HG02884 (cell line): ENCODE data around the gene IL1A.

Experiments
- ATAC-seq: cut with Tn5 transposase; IDR thresholded peaks from one replicate; pipeline ENCODE4 v1.9.1; 2021; ENCODE audit warnings: mild to moderate bottlenecking, moderate library complexity; ENCODE audit not compliant: unreplicated experiment

Gene IL1A

DNA sequence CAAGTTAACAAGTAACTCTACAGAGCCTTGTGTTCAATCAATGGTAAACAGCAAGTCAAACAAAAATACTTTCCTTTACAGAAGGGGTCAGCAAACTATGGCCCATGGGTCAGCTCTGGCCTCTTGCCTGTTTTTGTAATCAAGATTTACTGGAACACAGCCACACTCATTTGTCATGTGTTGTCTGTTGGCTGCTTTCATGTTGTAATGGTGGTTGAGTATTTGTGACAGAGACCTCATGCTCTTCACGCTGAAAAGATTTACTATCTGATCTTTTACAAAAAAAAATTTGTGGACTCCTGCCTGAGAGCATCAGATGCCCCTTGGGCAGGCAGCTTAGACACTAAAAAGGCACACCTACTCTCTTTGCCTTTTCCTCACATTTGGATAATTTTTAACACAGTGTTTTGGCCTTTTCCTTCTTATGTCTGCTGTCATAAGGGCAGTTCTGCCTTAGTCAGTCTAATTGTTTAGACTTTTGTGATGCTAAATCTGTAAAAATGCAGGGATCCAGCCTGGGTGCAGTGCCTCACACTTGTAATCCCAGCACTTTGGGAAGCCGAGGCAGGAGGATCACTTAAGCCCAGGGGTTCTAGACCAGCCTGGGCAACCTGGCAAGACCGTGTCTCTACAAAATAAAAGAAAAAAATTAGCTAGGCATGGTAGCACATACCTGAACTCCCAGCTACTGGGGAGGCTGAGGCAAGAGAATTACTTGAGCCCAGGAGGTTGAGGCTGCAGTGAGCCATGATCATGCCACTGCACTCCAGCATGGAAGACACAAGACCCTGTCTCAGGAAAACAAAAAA is 34.0 kb upstream of the IL1A start:
- ATAC-seq: no peak

DNA sequence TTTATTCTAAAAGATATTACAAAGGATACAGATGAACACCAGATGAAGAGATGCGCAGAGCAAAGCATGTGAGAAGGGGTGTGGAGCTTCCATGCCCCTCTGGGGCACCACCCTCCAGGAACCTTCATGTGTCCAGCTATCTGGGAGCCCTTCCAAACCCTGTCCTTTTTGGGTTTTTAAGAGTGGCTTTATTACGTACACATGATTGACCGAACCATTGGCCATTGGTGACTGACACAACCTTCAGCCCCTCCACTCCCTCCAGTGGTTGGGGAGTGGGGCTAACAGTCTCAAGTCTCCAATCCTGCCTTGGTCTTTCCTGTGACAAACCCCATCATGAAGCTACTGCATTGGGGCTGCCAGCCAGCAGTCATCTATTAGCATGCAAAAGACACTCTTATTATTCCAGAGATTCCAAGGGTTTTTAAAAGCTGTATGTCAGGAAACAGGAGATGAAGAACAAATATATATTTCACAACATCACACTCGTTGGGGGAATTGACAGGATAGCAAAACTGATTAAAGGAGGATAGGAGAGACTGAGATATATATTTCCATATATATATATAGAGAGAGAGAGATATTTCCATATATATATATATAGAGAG is 32.9 kb upstream of the IL1A start:
- ATAC-seq: no peak

DNA sequence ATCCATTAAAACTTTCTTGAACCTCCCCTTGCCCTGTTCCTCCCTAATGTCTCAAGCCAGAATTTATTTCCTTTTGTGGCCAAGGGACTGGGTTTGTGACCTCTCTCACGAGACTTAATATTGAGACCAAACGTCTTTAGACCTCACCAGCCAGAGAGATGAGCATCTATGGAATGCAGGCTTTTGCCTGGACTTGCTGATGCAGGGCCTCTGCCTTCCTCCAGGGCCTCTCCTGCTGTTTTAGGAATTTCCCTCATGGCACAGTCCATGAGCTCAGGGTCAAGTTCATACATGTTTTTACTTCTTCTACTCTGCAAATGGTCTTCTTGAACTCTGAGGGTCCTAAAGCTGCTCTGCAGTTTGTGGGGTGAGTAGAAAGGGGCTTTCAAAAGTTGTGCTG is 30.0 kb upstream of the IL1A start:
- no peak for ATAC-seq

DNA sequence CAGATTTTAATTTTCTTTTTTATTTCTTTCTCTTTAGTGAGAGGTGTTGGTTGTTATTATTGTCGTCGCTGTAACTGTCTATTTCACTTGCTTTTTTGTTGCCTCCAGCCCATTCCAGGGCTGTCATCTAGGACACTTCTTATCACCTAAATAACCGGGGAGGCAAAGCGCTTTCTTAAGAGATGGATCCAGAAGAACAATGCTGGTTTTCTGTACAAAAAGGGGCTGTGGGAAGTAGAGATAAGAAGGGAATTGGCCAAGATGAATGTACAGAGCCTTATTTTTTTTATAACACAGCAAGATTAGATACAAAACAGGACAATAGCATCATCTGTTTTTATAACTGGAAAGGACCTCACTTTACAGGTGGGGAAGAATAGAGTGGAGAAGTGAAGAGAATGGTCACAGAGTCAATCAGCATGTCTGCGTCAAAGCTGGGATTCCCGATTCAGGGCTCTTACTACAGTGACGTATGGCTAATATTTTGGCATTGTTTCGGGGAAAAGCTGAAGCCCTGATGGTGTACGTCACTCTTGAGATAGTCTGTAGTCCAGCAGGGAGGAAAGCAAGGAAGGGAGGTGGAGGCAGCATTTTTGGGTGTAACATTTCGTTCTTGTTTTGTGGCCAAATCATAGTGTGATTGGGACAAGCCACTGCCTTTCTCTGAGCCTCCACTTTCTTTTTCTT is 29.1 kb upstream of the IL1A start:
- no peak for ATAC-seq

DNA sequence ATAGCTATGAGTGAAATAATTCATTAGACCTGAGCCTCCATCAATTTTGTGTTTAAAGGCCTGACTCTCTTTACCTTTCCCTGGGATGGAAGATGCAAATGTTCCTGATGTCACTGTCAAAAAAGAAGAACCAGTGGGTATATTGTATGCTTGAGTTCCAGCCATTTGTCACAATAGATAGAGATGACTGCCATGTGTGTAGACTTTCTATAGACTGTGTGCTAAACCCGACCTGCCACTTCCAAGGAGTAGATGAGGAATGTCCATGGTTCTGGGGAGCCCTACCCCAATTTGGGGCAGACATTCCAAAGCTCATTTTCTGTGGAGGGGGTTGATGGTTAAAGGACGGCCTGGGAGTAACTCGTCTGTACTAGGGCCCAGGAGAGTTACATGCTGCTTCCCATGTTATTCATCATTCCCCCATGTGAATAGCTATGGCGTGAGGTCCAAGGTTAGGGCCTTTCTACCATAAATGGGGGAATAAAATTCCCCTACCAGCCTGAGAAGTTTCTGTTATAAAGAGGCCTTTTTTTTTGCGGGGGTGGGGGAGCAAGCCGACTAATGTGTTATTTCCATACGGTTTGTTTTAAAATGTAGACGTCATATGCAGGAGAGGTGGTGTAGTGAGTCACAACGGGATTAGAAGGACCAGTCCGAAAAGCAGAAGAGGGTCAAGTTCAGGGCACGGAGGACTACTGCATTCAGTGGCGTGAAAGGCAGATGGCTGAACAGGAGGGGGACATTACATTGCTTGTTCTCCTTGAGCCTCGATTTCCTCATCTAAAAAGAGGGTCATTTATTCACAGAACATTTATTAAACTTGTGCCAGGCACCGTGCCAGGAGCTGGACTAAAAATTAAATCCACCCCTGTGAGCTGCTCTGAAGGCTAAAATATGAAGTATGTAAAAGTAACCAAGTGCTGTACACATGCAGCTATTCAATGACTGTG is 28.3 kb upstream of the IL1A start:
- ATAC-seq: no peak

DNA sequence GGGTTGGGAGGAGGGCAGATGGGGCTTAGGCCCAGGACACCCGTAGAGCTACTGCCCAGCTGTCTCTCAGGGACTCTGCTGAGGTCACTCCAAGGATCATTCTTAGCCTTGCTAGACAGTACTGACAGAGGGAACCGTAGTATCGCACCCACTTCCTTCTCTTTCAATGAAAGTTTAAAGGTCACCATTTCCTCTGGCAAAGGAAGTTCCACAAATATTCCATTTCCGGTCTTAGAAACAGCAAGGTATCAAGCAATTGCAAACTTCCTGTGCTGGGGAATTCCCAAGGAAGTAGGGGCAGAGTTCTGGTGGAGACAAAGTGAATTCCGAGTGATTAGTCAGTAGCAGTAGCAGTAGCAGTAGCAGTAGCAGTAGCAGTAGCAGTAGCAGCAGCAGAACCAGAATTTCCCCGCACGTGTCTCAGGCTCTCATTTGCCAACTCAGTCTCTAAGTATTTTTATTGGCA is 27.6 kb upstream of the IL1A start:
- no peak for ATAC-seq

DNA sequence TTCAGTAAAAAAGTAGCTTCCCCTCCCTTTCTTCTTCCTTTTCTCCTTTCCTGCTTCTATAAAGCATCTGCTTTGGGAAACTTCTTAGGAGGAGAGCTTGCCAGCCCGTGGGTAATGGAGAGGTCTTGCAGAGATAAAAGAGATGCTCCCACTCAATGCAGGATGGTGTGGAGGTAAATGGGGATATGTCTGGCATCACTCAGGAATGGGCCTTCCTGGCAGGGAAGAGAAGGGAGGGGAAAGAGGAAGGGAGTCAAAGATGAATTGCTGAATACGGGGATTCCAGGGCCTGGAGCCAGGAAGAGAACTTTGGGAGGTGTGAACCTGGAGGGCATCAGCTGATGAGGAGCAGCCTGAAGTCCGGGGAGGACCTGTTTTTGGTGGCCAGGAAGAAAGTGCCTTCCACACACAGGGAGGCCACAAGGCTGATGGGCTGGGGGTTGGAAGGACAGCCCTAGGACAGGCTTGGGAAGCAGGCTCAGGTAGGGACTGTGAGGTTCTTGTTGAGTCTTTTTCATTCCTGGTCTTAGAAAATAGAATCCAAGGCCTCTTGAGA is 27.1 kb upstream of the IL1A start:
- no peak for ATAC-seq

DNA sequence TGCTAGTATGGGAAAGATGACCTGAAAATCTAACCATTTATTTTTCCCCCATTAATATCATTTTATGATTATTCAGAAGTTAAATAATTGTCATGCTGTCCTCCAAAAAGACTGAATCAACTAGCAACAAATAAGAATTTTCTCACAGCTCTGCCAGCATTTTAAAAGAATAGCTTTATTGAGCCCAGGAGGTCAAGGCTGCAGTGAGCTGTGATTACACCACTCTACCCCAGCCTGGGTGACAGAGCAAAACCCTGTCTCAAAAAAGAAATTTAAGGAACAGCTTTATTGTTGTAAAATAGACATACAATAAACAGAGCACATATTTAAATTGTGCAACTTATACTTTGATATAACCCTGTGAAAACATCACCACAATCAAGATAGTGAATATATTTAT is 24.8 kb upstream of the IL1A start:
- ATAC-seq: no peak

DNA sequence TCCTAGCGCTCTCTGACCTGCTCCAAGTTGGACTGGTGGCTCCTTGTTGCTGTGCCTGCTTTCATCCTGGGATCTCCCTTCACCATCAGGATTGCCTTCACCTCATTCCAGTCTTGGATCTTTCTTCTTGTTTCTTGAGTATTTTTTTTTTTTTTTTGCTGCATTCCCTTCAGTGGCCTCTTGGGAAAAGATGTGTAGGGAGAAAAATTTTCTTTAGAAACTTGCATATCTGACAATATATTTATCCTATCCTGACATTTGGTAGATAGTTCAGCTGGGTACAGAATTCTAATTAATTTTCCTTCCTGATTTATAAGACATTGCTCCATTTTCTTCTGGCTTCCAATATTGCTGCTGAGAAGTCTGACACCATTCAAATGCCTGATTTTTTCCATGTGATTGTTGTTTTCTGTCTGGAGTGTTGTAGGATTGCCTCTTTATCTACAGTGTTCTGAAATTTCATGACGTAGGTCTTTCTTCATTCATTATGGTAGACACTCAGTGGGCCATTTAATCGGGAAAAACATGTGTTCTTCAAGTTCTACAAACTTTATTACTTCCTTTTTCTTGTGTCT is 23.0 kb upstream of the IL1A start:
- no peak for ATAC-seq

DNA sequence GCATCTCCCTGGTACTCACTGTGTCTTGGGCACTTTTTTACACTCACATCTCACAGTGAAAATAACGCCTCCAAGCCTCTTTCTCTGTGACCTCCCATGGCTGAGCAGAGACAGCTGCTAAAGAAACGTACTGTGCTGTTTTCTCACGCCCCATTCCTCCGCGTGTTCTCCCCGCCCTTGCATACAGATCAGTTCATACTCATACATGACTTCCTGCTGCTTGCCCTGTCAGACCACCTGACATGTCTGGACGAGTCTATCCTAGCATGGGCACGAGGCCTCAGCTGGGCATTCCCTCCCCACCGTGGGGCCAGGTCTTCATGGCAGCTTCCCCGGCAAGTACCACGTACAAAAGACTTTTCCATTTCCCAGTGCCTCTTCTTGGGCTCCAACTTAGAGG is 21.2 kb upstream of the IL1A start:
- no peak for ATAC-seq

DNA sequence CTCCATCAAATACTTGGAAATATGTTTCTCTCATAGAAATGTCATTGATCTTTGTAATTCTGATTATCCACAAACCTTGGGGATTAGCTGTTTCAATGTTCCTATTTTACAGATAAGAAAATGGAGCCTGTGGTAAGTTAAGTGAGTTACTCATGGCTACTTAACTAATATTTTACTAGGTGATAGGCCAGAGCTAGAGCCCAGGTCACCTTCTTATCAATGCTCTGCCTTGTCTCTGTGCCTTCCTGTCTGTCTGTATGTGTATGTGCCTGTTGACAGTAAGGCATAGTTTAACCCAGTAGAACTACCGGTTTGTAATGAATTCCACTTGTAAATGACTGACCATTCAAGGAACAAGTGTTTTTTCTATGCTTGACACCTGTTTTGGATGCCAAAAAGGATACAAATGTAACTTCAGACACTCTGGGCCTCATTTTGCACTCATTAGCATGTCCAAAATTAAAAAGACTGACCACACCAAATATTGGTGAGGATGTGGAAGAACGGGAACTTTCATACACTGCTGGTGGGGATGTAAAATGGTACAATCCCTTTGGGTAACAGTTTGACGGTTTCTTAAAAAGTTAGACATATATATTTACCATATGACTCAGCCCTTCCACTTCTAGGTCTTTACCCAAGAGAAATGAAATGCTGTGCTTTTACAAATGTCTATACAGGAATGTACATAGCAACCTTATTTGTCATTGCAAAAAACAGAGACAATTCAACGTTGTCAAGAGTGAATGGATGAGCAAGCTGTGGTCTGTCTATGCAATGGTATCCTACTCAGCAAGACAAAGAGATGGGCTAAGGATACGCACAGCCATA is 19.6 kb upstream of the IL1A start:
- ATAC-seq: peak; percentile 50

DNA sequence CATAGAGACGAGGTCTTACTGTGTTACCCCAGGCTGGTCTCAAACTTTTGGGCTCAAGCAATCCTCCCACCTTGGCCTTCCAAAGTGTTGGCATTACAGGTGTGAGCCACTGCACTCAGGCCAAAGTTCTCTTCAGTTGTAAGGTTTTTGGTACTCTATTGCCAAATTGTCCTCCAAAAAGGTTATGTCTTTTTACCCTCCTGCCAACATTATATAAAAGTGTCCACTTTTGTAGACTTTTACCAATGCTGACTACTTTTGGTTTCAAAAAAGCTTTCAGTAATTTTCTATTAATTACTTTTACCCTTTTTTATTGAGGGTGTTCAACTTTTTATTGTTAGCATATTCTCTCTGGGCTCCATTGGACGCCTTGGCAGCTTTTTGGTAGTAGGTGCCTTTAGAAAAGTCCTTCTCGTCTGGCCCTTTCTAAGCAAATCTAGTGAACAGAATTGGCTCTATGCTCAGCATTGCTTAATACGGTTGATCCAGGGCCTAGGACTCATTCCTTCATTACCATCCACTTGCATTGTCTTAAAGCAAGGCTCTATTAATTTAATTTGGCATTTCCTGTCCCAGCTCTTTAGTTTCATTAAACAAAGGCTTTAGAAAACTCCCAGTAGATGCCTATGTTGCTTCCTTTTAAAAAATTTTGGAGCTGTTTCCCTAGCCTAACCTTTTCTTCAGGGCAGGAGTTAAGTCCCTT is 16.7 kb upstream of the IL1A start:
- no peak for ATAC-seq

DNA sequence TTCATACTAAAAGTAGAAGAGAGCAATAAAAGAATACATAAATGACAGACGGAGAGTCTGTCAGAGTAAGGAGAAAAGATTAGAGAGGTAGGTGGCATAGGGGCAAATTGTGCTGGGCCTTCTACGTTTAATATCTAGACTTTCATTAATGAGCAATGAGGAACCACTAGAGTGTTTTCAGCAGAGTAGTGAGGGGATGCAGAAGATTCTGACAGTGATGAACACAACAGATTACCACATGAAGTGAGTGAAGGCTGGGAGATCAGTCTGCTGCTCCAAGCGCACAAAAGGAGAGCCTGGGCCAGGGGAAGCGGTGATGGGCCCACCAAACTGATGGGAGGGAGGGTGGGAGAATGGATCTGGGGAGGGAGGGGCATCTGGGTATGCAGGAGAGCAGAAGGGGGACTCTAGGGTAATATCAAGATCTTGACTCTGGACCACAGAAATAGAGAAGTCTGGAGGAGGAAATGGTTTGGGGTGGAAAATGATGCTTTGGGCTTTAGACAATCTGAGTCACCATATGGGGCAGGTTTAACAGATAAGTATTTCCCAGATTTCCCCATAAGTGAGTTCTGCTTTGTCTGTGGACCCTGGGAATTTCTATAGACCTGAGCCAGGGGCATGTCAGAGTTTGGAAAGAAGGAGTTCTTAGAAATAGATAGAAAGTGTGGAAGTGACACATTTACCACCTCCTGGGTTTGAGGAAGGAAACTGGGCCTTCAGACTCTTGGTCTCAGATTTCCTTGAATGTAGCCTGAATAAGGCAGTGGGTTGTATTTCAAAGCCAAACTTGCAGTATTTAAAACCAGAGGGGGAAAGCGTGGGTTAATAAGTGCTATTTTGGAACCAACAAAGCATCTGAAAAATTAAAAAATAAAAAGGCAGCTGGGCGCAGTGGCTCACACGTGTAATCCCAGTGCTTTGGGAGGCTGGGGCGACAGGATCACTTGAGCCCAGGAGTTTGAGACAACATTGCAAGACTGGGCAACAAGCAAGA is 15.0 kb upstream of the IL1A start:
- no peak for ATAC-seq

DNA sequence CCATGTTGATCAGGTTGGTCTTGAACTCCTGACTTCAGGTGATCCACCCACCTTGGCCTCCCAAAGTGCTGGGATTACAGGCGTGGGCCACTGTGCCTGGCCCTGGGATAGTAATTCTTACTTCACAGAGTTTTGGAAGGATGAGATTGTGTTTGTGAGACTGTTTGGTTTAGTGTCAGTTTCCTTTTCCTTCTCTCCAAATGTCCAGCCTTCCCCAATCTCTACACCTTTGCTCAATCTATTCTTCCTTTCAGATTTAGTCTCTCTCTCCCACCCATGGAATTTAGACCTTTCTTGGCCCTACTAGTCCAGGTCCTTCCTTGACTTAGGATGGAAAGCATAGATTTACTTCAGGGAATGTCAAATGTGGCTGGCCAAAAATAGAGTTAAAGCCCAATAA is 12.2 kb upstream of the IL1A start:
- ATAC-seq: no peak

DNA sequence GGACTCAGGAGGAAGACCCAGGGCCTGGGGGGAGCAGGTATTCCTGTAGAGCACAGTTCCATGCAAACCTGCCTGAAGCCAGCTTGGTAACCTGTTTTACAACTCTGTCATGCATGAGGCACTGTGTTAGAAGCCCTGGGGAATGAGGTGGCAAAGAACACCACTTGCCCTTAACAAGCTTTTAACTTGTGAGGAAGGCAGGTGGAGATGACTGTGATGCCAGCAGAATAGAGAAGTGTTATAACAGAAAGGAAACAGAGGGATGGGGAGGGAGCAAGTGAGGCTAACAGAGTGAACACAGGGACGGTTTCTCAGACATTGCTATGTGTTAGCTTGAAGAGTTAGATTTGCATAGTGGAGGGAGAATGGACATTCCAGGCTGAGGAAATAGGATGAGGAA is 11.5 kb upstream of the IL1A start:
- no peak for ATAC-seq

DNA sequence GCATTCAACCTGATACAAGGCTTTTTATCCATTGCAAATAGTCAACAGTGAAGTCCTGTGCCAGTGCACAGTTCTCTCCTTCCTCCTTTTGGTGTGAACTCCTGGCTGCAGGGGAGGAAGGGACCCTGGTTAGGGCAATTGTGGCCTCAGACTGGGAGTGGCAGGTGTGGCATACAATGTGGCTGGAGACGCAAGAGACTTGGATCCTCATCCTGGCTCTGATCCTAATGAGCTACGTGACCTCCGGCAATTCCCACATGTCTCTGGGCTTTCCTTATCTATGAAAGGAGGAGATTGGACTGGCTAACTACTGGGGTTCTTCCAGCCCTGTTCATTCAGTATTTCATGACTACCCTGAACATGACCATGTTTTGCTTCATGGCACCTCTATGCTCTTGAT is 10.5 kb upstream of the IL1A start:
- no peak for ATAC-seq

DNA sequence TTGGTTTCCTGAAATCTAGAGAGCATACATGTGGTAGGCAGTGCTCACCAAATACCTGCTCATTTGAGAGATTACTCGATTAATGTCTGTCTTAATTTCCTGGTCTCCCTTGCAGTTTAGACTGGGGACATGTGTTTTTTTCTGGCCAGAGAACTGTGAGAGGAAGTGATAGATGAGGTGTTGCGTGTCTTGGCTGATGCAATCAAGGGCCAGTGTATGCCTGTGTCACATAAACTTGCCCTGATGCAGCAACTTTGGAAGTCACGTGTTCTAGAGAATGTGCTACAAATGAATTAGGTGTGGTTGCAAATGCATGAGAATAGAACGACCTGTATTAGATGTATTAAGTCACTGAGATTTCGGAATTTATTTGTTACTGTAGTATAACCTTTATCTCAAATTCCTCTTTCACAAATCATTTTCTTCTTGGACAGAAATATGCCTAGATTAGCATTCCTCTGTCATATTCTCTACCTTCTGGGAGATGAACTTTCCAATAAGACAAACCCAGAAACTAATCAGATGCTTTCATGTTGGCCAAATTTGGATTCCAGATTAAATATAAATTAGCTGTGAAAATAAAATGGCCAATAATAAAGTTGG is 9.9 kb upstream of the IL1A start:
- ATAC-seq: no peak
